ENCODE measurements around the gene MPZL1. TPM values are rescaled to one million over a fixed set of nuclear protein-coding genes. Genes with fewer than 3 reads are reported as not detected.

Gene MPZL1
- total and polyA plus RNA-seq, 2 of the 13 experiments (the other 11 are each of a cell fraction or from before 2014, with no cell fraction given) = 38.0 to 68.7 TPM

- TF ChIP-seq ZUFSP (CRISPR knock-in tag; IDR thresholded peaks at IDR 0.05; ENCODE audit: borderline replicate concordance) (no peak), CEBPZ (IDR thresholded peaks at IDR 0.05; ENCODE audit: low read length) (no peak), POGZ (CRISPR knock-in tag; IDR thresholded peaks at IDR 0.05) (no peak), ZBTB42 (CRISPR knock-in tag; IDR thresholded peaks at IDR 0.05) (no peak), NAIF1 (CRISPR knock-in tag; IDR thresholded peaks at IDR 0.05; ENCODE audit: borderline replicate concordance) (no peak), ZNF605 (CRISPR knock-in tag; IDR thresholded peaks at IDR 0.05) (no peak), ZNF879 (CRISPR knock-in tag; IDR thresholded peaks at IDR 0.05) (no peak)
Measured at GRCh38 chr1:167839009-167839408, 117.2 kb downstream of the MPZL1 start (continued).

Other genes starting within 250 kb of the MPZL1 start
- gene CD247, start 203.5 kb upstream of the MPZL1 start, total RNA-seq (2016; rRNA removed; fragmentation: Illumina TruSeq; extraction: Trizol) = 0.20 and 0.25 TPM in 2 replicates
- not detected in 2 replicates for gene CD247, start 203.5 kb upstream of the MPZL1 start, polyA plus RNA-seq (2011; rRNA removed)
- 19.1 and 31.3 TPM in 2 replicates for gene CREG1, start 168.2 kb upstream of the MPZL1 start, total RNA-seq (2016; rRNA removed; fragmentation: Illumina TruSeq; extraction: Trizol)
- gene CREG1, start 168.2 kb upstream of the MPZL1 start, polyA plus RNA-seq (2011; rRNA removed) = 26.9 and 33.5 TPM in 2 replicates
- not detected in 2 replicates for gene RCSD1, start 91.8 kb upstream of the MPZL1 start, total RNA-seq (2016; rRNA removed; fragmentation: Illumina TruSeq; extraction: Trizol)
- not detected in 2 replicates for gene RCSD1, start 91.8 kb upstream of the MPZL1 start, polyA plus RNA-seq (2011; rRNA removed)
- 0.02 and 0.03 TPM in 2 replicates for gene ADCY10, start 192.2 kb downstream of the MPZL1 start, total RNA-seq (2016; rRNA removed; fragmentation: Illumina TruSeq; extraction: Trizol)
- gene ADCY10, start 192.2 kb downstream of the MPZL1 start, polyA plus RNA-seq (2011; rRNA removed) = 0.03 TPM in 1 of 2 replicates, not detected in the other
- 24.7 and 26.9 TPM in 2 replicates for gene DCAF6, start 214.7 kb downstream of the MPZL1 start, total RNA-seq (2016; rRNA removed; fragmentation: Illumina TruSeq; extraction: Trizol)
- gene DCAF6, start 214.7 kb downstream of the MPZL1 start, polyA plus RNA-seq (2011; rRNA removed) = 29.8 and 33.7 TPM in 2 replicates
- 136 and 167 TPM in 2 replicates for gene MPC2, start 215.1 kb downstream of the MPZL1 start, total RNA-seq (2016; rRNA removed; fragmentation: Illumina TruSeq; extraction: Trizol)
- 30.6 and 38.8 TPM in 2 replicates for gene MPC2, start 215.1 kb downstream of the MPZL1 start, polyA plus RNA-seq (2011; rRNA removed)